T-helper 2 cell (primary cell): ENCODE data around the gene SLC6A19.
"Not testable (repeated sequence)": the region's sequence is repeated elsewhere in the genome, so short reads cannot be mapped to it uniquely, and the experiment has no call there.

ENCODE experiments used
- DNase-seq, 5 experiments: peaks; one replicate each; pipeline versions ENCODE4 v3.0.0 to v3.0.0-alpha.2; 2012 to 2022

The SLC6A19 gene

GRCh38 chr5:1223278-1223670 lies 21.9 kb downstream of the SLC6A19 start:
- no peak for DNase-seq

DNA sequence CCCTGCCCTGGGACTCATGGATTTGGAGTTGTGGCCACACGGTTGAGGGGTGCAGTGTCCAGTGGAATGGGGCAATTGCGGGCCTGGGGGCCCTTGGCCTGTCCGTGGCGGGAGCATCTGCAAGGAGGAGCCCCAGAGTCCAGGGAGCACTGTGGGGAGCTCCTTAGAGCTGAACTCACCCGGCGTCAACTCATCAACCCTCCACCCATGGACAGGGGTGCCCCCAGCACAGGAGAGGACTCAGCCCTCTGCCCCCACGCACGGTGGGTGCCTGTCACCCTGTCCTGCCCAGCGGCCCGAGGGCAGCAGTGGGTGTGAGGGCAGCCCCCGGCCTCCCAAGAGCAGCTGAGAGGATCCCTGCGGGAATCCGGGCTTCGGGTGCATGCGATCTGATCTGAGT lies 23.2 kb downstream of the SLC6A19 start:
- DNase-seq, result no peak

- no peak for DNase-seq
These were observed 23.7 kb downstream of the SLC6A19 start, which contains the start of gene SLC6A18 for GRCh38 chr5:1225081-1225480. SLC6A18 (plus strand) TSS chr5:1225381; CDS start chr5:1225478, 97 bp downstream.

DNA sequence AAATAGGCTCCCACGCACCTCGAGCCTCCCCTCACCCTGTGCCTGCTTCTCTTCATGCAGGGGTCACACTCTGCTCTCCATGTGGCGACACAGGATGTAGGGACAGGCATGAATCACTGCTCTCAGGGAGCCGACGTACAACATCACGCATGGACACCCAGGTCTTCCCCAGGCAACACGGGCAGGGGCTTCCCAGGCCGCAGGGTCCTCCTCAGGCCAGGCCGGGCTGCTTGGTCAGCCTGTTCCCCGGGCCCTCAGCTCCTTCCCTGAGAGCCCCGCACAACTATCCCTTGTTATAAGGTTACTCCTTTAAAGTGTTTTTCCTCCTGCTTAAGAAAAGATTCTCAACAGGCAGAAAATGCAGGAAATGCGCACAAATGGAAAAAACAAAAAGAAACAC lies 24.8 kb downstream of the SLC6A19 start:
- DNase-seq, result no peak

DNA sequence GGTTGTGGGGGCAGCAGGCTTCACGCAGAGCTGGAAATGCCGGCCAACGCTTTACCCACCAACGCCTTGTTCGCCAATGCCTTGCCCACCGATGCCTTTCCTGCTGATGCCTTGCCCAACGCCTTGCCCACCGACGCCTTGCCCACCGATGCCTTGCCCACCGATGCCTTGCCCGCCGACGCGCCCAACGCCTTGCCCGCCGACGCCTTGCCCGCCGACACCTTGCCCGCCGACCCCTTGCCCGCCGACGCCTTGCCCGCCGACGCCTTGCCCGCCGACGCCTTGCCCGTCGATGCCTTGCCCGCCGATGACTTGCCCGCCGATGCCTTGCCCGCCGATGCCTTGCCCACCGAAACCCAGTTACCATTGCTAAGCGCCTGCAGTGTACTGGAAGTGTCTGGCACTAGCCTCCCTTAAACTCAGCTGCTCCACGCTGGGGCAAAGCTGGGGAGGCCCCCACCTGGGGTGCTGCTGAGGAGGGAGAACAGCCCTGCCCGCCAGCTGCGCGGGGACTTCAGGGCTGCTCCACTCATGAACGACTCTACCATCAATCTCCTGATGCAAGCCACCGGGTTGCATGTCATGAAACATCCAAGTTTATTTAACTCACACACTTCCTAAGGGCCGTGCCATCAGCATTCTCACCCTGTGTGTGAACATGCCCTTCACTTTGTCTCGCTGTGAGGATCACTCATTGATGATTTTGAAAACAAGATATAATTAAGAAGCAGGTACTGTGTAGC lies 25.6 kb downstream of the SLC6A19 start:
- no peak for DNase-seq

DNA sequence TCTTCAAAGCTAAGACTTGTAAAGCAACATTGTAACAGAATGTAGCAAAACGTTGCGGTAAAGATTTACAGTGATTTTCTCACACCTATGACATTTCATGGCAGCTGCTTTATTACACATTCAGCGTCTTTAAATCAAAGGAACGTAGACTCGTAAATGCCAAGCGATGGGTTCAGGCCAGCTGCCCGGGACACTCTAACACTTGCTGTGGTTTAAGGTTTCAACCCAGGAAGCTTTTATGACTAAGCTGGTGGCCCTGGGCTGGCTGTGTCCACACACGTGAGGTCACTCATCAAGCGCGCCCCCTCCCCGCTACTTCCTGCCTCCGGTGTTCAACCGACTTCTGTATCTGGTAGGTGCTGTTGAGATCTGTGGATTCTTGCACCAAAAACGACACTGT lies 26.3 kb downstream of the SLC6A19 start:
- no peak for DNase-seq

GRCh38 chr5:1228120-1228519 lies 26.7 kb downstream of the SLC6A19 start:
- no peak for DNase-seq

DNA sequence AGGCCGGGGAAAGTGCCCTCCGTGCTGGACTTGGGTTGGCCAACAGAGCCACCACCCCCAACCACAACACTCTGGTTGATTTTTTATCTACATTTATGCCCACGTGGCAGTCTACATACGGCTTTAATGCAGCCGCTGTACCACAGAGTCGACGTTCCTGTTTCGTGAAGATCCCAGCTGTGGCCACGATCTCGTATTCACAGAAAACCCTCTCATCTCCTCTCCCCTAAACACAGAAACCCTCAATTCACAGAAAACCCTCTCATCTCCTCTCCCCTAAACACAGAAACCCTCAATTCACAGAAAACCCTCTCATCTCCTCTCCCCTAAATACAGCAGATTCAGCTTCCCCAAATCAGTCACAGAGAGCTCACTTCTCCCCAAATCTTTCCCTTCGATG lies 27.6 kb downstream of the SLC6A19 start:
- not testable (repeated sequence) for DNase-seq

DNA sequence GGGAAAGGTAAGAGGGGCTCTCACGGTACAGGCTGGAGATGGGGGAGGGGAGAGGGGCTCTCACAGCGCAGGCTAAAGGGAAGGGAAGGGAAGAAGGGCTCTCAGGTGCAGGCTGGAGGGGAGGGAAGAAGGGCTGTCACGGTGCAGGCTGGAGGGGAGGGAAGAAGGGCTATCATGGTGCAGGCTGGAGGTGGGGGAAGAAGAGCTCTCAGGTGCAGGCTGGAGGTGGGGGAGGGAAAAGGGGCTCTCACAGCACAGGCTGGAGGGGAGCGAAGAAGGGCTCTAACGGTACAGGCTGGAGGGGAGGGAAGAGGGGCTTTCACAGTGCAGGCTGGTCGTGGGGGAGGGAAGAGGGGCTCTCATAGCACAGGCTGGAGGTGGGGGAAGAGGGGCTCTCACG lies 28.4 kb downstream of the SLC6A19 start:
- DNase-seq, result no peak

- DNase-seq, result no peak
These were observed 29.2 kb downstream of the SLC6A19 start for GRCh38 chr5:1230551-1230950.

DNA sequence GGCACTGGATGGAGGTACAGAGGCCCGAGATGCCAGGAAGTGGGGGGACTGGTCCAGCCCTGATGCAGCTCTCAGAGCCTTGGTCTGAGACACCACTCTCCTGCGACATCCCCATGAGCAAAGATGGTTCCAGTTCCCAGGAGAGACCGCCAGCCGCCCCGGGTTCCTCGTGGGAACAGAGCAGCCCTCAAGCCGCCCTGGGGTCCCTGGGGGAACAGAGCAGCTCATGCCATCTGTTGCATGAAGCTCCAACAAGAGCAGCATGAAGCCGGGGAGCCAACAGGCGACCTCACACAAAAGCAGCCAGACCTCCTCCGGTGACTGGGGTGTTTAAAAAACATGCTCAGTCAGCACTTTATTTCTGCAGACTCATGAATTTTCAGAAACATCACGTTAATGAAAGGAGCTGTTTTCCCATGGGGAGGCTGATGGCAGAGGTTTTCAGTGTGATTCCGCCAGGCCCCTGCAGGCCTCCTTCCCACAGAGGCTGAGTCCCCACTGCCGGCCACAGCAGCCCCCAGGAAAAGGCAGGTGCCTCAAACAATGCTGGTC lies 30.0 kb downstream of the SLC6A19 start:
- no peak for DNase-seq

GRCh38 chr5:1232780-1233179 lies 31.4 kb downstream of the SLC6A19 start:
- no peak for DNase-seq

GRCh38 chr5:1235379-1235778 lies 34.0 kb downstream of the SLC6A19 start:
- DNase-seq, result no peak

GRCh38 chr5:1235838-1236237 lies 34.4 kb downstream of the SLC6A19 start:
- DNase-seq, result no peak

- DNase-seq, result no peak
These were observed 38.3 kb downstream of the SLC6A19 start for GRCh38 chr5:1239505-1240251.

- no peak for DNase-seq
These were observed 39.3 kb downstream of the SLC6A19 start for GRCh38 chr5:1240496-1241260.

GRCh38 chr5:1241509-1242080 lies 40.2 kb downstream of the SLC6A19 start:
- DNase-seq, result no peak

GRCh38 chr5:1242733-1243486 lies 41.5 kb downstream of the SLC6A19 start:
- no peak for DNase-seq

- DNase-seq, result no peak
These were observed 42.2 kb downstream of the SLC6A19 start for GRCh38 chr5:1243487-1244130.

GRCh38 chr5:1244255-1244654 lies 42.9 kb downstream of the SLC6A19 start:
- DNase-seq, result no peak

DNA sequence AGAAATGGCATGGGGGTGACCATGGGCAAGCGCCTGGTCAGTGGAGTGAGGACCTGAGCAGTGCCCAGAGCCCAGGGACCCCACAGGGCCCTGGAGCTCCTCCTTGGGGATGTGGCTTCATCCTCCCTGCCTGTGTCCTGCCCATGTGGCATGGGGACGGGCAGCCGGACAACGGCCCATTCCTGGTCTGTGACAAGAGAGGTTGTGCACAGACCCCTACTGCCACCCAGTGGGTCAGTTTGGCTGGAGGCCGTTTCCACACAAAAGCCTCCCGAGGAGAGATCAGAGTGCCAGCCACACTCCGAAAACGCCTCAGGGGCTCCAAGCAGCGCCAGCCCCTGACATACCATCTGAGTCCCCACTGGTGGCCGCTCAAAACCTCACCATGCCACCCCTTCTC lies 43.6 kb downstream of the SLC6A19 start:
- DNase-seq, result no peak
